Uterus (tissue), 2 donors: Measurements from ENCODE around the gene ITIH2.

Experiments
- POLR2A ChIP-seq, 2 donors: fragments of 450-650 bp; IDR thresholded peaks; one replicate each; pipeline ENCODE4 v1.6.1; 2016; ENCODE audit warnings: antibody characterized with exemption in 2 of 2, mild to moderate bottlenecking in 1 of 2, moderate library complexity in 1 of 2
- TF ChIP-seq, protein P1 (sequence below), 4 experiments: fragments of 200-600 bp in 2 of 4; fragments of 450-650 bp in 2 of 4; sonication (generic) in 2 of 4; IDR thresholded peaks; one replicate each; pipeline ENCODE4 v1.5.1; 2016 to 2019; ENCODE audit warnings: antibody characterized with exemption in 4 of 4, mild to moderate bottlenecking in 2 of 4, moderate library complexity in 1 of 4

DNA sequence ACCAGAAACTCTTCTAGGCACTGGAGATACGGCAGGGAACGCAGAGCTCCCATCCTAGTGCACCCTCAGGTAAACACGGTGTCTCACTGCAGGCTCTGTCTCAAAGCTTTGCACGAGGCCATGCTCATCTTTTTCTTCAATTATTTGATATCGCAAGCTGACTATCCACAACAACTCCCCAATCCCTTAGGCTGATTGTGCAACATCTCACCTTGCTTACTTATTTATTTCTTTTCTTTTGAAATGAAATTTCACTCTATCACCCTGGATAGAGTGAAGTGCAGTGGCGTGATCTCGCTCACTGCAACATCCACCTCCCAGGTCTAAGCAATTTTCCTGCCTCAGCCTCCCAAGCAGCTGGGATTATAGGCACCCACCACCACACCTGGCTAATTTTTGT lies 12.4 kb downstream of the ITIH2 start:
- TF ChIP-seq, protein P1, sequence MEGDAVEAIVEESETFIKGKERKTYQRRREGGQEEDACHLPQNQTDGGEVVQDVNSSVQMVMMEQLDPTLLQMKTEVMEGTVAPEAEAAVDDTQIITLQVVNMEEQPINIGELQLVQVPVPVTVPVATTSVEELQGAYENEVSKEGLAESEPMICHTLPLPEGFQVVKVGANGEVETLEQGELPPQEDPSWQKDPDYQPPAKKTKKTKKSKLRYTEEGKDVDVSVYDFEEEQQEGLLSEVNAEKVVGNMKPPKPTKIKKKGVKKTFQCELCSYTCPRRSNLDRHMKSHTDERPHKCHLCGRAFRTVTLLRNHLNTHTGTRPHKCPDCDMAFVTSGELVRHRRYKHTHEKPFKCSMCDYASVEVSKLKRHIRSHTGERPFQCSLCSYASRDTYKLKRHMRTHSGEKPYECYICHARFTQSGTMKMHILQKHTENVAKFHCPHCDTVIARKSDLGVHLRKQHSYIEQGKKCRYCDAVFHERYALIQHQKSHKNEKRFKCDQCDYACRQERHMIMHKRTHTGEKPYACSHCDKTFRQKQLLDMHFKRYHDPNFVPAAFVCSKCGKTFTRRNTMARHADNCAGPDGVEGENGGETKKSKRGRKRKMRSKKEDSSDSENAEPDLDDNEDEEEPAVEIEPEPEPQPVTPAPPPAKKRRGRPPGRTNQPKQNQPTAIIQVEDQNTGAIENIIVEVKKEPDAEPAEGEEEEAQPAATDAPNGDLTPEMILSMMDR (IDR thresholded peaks at IDR 0.05) = no peak
- no peak for TF ChIP-seq POLR2A (IDR thresholded peaks at IDR 0.05)
